Kidney epithelial cell (primary cell): ENCODE measurements around the gene ADIRF. TPM values are rescaled to one million over a fixed set of nuclear protein-coding genes. Genes with fewer than 3 reads are reported as not detected.
"Not testable (repeated sequence)": the region's sequence is repeated elsewhere in the genome, so short reads cannot be mapped to it uniquely, and the experiment has no call there.

Source experiments
- DNase-seq: peaks from one replicate; pipeline ENCODE4 v3.0.0-alpha.2; 2010; ENCODE audit warnings: low read depth
- H3K27me3 ChIP-seq: 2 replicates; pipeline ENCODE4 v1.6.0; 2011; ENCODE audit warnings: low read length; ENCODE audit not compliant: control insufficient read depth, insufficient read depth
- H3K36me3 ChIP-seq: 2 replicates; pipeline ENCODE4 v1.5.1; 2011; ENCODE audit warnings: low read length; ENCODE audit not compliant: control insufficient read depth, insufficient read depth
- H3K4me3 ChIP-seq: 2 replicates; pipeline ENCODE4 v1.5.1; 2011; ENCODE audit warnings: low read depth, mild to moderate bottlenecking, control low read depth, low read length
- total RNA-seq: library from RNA; depleted of rRNA; stranded (reverse); fragments of >200 nt; gene quantifications from 2 replicates; pipeline ENCODE4 v1.2.3, GENCODE V29; 2015
- TF ChIP-seq, protein P1 (sequence below): IDR thresholded peaks from 2 replicates; pipeline ENCODE4 v1.5.1; 2011; ENCODE audit warnings: mild to moderate bottlenecking, moderate library complexity, low read length, control low read depth, inconsistent platforms; ENCODE audit not compliant: insufficient read depth, poor library complexity, severe bottlenecking

The ADIRF gene
- total RNA-seq, 1 donor from 2014 or later = not detected

DNA sequence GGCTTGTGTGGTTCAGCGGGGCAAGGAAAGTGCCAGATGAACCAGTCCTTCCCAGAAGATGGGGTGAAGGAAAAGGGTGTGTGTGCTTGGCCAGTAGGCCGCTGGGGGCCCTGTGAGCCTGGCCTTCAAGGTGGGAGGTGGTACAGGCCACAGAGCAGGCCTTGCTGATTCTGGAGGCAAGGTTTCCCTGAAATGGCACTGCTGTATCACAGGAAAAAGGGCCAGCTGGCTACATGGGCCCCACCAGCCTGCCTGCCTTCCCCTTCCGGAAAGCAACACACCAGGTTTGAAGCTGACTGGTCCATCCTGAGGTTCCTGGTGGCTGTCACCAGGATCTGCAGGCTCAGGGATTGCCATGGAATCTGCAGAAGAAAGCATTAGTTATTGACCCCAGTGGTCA, 23.4 kb upstream of the ADIRF start:
- H3K36me3 ChIP-seq = no peaks in the 10 kb centered on the region
- no peak overlapping the region for H3K4me3 ChIP-seq
- TF ChIP-seq, protein P1, sequence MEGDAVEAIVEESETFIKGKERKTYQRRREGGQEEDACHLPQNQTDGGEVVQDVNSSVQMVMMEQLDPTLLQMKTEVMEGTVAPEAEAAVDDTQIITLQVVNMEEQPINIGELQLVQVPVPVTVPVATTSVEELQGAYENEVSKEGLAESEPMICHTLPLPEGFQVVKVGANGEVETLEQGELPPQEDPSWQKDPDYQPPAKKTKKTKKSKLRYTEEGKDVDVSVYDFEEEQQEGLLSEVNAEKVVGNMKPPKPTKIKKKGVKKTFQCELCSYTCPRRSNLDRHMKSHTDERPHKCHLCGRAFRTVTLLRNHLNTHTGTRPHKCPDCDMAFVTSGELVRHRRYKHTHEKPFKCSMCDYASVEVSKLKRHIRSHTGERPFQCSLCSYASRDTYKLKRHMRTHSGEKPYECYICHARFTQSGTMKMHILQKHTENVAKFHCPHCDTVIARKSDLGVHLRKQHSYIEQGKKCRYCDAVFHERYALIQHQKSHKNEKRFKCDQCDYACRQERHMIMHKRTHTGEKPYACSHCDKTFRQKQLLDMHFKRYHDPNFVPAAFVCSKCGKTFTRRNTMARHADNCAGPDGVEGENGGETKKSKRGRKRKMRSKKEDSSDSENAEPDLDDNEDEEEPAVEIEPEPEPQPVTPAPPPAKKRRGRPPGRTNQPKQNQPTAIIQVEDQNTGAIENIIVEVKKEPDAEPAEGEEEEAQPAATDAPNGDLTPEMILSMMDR = no peak
- H3K27me3 ChIP-seq = peaks cover 14% of the 10 kb centered on the region
- no peak for DNase-seq

DNA sequence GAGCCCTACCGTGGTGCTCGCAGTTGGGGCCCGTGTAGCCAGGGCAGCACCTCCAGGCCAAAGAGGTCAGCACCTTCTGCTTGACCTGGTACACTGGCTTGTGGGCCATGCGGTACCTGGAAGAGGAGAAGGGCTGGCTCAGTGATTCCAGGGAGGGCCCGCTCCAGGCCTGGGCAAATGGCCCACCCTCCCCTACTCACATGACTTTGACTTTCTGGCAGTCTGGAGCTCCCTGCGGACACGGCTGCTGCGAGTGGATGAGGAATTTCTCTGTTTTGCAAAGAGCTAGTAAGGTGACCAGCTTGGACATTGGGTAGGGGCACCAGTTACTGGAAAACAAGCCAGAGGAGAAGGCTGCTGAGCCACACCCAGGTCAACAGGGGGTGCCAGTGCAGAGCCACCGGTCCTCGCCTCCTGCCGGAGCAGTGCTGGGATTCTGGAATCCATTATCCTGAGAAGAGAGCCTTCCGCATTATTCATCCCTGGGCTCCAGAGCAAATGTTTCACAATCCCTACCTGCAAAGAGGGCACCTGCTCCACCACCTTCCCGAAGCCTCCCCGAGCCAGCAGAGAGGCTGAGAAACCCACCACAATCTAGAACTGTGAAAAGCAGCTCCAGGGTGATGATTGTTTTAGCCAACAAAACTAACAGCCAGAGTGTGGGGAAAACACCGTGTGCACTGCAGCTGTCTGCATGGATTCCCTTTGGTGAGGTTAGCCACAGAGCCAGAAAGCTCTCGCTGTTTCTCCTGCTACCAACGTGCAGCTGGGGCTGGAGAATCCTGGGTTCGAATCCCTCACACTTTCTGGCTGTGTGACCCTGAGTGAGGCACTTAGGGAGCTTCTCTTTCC, 22.7 kb upstream of the ADIRF start:
- H3K36me3 ChIP-seq = no peaks in the 10 kb centered on the region
- TF ChIP-seq, protein P1 = peak; percentile 47
- peaks cover 14% of the 10 kb centered on the region for H3K27me3 ChIP-seq
- no peak overlapping the region for H3K4me3 ChIP-seq
- DNase-seq = no peak

DNA sequence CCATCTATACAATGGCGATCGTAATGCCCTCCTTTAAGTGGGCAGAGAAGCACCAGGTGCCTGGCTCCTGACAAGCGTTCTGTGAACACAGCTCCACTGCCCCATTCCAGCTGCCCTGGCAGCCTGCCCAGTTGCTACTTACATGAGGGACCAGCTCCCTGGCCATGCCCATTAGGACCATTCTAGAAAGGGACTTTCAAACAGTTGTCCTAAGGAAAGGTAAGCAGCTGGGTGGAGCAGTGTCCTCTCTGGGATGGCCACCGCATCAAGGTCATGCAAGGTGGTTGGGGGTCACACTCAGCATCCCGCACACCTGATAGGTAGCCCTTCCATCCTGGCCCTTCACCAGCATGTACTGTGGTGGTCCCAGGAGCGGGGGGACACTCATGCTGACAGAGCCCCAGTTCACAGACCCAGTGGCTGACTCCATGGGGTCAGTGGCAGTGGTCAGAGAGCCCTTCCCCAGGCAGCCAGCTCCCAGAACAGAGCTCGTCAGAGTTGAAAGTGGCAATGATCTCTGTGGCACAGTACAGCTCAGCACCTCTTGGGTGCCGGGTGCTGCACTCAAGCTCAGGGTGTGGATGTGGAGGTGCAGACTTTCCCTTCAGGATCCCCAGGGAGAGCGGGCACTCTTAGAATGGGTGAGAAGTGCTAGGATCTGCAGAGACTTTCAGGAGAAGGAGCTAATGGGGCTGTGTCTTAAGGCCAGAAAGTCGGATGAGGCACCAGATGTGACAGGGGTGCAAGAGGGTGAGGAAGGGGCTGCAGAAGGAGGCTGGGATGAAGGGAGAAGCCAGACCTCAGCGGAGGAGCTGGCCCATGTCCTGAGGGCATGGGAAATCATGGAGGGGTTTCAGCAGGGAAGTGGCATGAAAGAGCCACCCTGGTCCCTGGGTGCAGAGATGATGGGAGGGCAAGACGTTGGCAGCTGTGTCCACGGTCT, 21.8 kb upstream of the ADIRF start:
- Histone ChIP-seq H3K36me3 (no peaks in the 10 kb centered on the region), H3K27me3 (peaks cover 14% of the 10 kb centered on the region), H3K4me3 (no peak overlapping the region)
- TF ChIP-seq, protein P1 = no peak
- no peak for DNase-seq

DNA sequence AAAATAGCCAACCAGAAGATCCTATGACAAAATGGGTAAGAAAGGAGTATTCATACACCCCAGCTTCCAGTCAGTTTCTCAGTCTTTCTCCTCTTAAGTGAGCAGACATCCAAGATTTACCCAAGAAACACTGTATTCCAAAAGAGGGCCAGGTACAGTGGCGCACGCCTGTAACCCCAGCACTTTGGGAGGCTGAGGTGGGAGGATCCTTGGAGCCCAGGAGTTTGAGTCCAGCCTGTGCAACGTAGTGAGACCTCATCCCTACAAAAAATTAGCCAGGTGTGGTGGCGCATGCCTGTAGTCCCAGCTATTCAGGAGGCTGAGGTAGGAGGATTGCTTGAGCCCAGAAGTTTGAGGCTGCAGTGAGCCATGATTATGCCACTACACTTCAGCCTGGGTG, 20.5 kb upstream of the ADIRF start:
- not testable (repeated sequence) for H3K4me3 ChIP-seq, H3K27me3 ChIP-seq, DNase-seq

DNA sequence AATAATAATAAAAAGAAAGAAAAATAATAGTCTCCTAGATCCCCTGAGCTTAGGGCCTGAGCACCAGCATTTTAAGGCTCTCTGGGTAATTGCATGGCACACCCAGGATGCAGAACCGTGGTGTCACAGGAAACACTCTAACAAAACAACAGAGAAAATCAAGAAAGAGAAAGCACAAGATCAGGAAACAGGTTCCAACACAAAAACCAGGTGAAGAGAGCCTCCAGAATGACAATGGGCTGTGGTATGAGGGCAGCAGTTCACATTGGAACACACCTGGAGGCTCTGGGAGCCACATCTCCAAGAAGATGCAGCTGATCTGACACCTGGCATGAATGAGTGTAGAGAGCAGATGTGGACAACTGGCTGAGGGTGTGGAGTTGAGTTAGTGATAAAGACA, 17.9 kb upstream of the ADIRF start:
- Histone ChIP-seq H3K27me3 (peaks cover 2% of the 10 kb centered on the region), H3K36me3 (no peaks in the 10 kb centered on the region), H3K4me3 (no peak overlapping the region)
- no peak for DNase-seq
- TF ChIP-seq, protein P1 = no peak

More for the DNA sequence above, 20.5 kb upstream of the ADIRF start:
- not testable (repeated sequence) for H3K36me3 ChIP-seq

DNA sequence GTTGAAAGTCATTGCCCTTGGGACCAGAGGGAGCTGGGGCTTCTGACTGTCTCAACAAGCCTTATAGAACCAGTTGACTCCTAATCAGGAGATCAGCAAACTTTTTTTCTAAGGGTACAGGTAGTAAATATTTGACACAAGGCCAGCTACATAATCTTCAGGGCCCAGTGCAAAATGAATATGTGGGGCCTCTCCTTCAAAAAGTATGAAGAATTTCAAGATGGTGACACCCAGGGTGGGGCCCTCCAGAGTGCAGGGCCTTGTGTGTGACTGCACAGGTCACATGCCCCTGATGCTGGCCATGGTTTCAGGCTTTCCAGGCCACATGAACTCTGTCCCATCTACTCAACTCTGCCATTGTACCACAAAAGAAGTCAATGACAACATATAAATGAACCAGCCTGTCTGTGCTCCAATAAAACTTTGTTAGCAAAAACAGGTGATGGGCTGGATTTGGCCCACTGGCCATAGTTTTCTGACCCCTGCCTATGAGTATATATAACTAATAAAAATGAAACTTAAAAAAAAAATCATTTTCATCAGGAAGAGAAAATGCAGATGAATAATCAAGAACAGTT, 17.0 kb upstream of the ADIRF start:
- no peaks in the 10 kb centered on the region for H3K36me3 ChIP-seq
- TF ChIP-seq, protein P1 = no peak
- no peak overlapping the region for H3K4me3 ChIP-seq
- peaks cover 2% of the 10 kb centered on the region for H3K27me3 ChIP-seq
- DNase-seq = no peak
